Effector CD4-positive, alpha-beta T cell (primary cell): ENCODE measurements around the gene ACTL7B.
"Not testable (repeated sequence)": the region's sequence is repeated elsewhere in the genome, so short reads cannot be mapped to it uniquely, and the experiment has no call there.

Experiments used
- DNase-seq: peaks from one replicate; pipeline ENCODE4 v3.0.0-alpha.2; 2020

Gene ACTL7B

DNA sequence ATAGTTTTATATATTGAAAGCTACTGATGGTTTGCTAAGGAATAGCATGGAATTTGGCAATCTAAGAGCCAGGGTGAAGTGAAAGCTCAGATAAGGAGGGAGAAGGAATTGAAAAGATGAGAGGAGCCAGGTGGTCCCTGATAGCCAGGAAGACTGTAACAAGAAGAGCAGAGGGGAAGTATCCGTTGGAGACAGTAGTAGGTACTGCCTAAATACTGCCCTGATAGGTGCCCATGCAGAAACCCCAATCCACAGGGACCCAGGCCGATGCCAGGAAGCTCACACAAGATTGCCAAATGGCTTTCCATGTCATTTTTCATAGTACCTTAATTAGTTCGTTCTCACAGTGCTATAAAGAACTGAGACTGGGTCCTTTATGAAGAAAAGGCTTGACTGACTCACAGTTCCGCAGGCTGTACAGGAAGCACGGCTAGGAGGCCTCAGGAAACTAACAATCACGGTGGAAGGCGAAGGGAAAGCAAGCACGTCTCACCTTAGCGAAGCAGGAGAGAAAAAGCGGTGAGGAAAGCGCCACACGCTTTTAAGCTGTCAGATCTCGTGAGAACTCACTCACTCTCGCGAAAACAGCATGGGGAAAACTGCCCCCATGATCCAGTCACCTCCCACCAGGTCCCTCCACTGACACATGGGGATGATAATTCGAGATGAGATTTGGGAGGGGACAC is 13.0 kb downstream of the ACTL7B start:
- no peak for DNase-seq

DNA sequence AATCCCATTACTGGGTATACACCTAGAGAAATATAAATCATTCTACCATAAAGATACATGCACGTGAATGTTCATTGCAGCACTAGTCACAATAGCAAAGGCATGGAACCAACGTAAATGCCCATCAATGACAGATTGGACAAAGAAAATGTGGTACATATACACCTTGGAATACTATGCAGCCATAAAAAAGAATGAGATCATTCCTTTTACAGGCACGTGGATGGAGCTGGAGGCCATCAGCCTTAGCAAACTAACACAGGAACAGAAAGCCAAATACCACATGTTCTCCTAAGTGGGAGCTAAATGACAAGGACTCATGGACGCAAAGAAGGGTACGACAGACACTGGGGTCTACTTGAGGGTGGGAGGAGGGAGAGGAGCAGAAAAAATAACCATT is 16.2 kb downstream of the ACTL7B start:
- not testable (repeated sequence) for DNase-seq

DNA sequence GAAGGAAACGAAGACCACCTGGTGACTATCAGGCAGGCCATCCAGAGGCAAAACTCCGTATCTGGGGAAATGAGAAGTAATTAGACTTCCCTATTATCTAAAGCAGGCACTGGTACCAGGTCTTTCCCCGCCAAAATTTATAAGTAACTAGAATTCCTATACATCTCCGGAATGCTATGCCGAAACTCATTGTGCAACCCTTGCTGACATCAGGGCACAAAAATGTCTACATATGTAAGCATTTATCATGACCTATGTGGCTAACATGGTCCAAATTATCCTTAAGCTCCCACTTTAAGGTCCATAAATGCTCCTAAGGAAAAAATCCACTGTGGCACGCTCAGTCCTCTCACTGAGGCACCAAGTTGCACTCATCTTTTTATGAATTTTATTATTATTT is 17.8 kb downstream of the ACTL7B start:
- DNase-seq, result no peak

DNA sequence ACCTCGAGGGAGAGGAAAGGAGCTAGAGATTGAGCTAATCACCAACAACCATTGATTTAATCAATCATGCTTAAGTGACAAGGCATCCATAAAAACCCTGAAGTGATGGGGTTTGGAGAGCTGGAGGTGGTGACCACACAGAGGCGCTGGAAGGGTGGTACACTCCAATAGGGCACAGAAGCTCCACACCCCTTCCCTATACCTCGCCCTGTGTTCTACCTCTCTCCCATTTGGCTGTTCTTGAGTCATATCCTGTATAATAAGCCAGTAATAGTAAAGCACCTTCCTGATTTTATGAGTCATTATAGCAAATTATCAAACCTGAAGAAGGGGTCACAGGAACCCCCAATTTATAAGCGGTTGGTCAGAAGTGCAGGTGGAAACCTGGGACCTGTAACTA is 18.3 kb downstream of the ACTL7B start:
- DNase-seq, result no peak

DNA sequence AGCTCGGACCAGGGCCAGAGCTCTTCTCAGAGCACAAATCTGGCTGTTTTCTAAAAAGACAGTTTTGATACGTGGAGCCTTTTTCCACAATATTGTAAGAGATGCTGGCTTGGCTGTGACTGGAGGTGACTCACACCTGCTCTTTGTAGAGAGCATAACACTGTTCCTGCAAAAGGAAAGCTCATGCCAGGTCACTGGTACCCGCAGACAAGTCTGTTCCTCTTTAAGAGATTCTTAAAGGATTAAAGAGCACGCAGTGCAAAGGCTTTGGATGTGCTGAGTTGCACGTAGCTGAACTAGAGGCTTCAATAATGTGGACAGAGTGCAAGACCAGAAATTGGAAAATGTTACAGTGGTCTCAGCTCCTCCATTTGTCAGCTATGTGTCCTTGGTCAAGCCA is 19.0 kb downstream of the ACTL7B start:
- no peak for DNase-seq

DNA sequence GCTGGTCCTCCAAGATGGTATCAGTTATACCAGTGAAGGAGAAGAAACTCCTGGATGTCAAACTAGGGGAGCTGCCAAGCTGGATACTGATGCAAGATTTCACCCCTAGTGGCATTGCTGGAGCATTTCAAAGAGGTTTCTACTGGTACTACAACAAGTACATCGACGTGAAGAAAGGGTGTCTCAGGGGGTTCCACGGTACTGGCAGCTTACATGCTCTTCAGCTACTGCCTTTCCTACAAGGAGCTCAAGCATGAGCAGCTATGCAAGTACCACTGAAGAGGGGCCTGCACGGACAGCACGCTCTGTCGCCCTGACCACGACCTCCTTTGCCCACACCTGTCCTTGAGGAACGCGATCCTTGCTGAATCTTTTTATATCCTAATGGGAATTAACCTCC is 19.5 kb downstream of the ACTL7B start:
- DNase-seq, result no peak

DNA sequence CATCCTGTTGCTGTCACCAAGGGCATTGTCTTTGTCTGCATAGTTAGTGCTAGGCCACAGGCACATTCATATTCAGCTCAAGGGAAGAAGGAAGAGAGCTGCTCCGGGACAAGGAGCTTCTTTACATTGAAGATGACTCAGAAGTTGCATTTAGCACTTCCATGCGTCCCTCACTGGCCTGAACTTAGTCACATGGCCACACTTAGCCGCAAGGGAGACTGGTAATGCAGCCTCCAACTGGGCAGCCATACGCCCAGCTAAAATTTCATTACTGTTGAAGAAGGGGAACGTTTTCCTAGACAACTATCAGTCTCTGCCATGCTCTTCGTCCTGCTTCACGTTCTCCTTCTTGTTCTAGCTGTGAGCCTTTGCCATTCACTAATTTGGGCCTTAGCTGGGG is 20.0 kb downstream of the ACTL7B start:
- DNase-seq, result no peak

DNA sequence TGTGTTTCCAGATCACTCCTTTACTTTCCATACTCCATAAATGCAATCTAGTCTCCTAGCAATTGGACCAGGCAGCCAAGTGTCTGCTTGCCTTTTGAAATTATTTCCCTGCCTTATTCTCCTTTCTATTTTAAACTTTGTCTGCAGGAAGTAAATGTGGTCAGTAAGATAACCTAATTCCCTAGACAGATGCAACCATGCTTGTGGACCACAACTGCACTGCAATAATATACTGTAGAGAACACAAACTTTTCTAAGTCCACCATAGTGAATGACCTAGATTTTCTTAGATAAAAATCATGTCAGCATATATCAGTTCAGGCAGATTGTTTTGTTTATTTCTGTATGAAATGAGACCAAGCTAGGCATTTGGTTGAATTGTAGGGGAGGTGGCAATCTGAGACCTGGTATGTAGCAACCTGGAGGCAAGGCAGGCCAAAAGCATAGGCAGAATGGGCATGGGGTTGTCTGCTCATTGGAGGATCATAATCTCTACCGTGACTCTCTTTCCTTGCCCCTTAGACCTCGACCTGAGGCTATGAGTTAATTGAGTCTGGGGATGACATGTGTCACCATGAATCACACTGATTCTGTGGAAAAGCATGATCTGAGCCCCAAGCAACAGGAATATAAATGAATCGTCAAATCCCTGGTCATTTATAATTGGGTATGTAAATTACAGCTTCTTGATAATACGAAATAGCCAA is 20.7 kb downstream of the ACTL7B start:
- DNase-seq, result no peak

DNA sequence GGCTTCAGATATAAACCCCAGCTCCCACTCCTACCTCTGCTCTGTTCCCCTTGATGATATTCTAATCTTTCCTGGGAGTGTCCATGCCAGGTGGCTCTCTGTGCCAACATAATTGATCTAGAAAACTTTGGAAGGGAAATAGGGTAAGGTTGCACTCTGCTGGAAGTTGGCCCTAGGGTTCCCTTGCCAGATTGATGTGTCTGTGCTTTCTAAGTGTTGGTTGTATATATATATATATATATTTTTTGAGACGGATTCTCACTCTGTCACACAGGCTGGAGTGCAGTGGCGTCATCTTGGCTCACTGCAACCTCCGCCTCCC is 23.6 kb downstream of the ACTL7B start:
- DNase-seq, result no peak

DNA sequence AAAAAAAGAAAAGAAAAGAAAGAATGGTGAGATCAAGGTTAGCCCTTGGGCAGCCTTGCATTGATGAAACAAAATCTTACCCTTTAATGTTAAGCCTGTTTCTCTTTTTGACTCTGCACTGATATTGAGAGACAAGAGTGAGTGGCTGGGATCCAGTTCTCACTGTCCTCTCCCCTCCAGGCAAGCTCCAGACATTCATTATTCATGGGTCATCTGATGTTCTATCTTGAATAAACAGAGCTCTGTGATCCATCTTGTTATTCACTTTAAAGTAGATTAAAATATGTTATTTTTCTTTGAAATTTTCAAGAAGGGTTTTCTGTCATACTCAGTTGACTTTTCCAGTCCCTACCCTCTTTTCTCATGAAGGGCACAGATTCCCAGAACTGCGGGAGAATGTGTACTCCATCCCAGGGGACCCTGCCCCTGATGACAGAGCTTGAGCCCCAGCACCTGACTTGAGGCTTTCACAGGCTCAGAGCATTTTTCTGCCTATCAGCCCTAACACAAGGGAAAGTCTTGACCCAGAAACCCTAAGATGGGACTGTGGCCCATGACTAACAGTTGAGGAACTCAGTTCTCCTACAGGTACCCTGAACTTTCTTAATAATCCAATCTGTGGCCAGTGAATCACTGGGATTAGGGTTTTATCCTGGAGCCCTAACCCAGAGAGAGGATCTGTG is 24.1 kb downstream of the ACTL7B start:
- DNase-seq, result no peak

DNA sequence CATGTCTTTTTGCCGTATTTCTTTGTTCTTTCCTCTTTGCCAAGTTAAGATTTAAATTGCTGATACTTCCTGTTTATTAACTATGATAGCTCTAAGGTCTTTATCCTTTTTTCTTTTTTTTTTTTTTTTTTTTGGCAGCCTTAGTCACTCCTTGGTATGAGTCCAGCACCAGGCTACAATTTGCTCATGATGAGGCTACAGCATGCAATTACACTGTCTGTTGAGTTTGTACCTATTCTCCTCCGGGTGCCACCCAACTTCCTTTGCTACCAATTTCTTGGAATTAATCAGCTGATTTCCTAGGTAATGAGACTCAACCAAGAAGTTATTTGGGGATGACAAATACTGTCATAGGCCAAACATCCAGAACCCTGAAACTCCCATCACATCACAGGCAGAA is 25.5 kb downstream of the ACTL7B start:
- no peak for DNase-seq

DNA sequence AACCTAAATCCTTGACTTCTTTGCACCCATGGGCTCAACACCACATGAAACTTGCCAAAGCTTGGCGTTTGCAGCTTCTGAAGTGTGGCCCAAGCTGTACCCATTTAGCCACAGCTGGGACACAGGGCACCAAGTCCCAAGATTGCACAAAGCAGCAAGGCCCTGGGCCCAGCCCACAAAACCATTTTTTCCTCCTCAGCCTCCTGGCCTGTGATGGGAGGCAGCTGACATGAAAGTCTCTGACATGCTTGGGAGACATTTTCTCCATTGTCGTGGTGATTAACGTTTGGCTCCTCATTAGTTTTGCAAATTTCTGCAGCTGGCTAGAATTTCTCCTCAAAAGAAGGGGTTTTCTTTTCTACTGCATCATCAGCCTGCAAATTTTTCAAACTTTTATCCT is 32.0 kb downstream of the ACTL7B start:
- DNase-seq, result no peak

DNA sequence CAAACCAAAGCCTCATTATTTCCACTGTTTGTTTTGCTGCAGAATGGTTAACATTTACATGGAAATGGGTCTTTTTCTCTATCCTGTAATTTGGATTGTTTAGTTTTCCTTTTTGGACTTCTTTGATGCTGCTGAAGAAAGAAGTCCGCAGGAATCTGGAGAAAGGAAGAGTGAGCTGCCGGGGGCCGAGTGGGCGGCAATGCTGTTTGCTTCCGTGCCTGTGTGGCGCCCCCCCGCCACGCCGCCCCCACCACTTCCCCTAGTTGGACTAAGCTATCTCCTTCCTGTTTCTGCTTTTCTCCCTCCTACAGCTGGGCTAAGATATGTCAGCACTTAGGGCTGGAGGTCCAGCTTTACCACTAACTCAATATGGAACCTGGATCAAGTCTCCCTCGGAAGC is 39.7 kb downstream of the ACTL7B start:
- DNase-seq, result no peak

DNA sequence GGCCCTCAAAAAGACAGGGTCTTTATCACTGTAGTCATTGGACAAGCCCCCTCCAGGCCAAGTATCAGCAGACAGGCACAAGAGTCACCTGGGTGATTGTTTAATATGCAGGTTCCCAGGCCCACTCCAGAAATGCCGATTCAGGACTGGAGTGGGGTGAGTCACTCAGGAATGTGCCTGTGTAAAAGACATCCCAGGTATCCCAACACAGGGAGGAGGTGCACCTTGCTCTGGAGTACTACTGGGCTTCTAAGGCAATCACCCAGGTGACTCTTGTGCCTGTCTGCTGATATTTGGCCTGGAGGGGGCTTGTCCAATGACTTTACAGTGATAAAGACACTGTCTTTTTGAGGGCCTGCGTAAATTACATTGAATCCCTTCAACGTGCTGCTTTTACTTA is 40.6 kb downstream of the ACTL7B start:
- no peak for DNase-seq

DNA sequence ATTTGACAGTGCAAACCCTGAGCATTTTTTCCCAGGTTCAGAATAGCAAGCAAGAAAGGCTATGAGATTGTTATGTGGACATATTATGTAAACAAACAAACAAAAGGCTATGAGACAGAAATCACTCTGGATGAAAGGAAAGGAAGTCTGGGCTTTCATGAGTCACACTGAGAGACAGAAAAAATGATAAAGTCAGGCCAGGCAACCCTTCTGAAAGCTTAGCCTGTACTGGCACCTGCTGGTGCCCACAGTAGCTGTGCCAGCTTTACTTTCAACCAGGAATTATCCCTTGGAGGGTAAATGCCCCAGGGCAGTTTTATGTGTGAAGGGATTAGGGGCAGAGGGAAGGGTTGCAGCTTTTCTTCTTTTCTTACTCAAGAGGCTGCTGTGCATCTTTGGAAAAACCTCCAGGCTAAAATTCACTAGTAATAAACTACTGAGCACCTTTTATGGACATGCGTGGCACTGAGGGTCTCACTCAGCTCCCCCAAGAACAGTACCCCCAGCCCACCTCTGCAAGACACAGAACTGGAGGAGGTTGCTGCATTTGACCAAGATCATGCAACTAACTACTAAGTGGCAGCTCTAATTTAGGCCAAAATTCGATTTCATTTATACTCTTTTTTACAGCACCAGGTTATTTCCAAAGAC is 41.7 kb downstream of the ACTL7B start:
- no peak for DNase-seq

DNA sequence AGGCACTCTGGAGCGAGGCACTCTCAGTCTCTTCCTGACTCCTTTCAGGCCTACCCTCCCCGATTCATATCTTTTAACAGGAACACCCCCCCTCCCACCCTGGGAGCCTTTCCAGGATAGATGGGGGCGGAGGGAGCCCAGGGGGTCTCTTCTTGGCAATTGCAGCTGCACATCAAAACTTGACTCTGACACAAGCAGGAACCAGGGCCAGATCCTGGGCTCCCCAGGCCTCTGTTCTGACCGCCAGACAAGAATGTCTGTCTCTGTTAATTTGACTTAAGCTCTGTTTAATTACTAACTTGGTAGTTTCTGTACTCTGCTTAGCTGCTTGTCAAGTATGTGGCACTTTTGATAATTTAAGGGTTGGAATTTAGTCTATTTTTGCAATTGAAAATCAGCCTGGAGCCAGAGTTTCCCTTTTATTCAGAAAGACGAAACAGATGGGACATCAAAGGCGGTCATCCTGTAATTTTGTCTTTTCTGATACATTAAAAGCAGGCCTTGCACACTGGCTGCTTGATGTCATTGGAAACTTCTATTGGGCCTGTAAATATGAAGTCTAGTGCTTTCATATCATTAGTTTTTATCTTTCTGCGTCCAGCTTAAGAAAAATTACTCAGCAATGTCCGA is 43.3 kb downstream of the ACTL7B start:
- no peak for DNase-seq

DNA sequence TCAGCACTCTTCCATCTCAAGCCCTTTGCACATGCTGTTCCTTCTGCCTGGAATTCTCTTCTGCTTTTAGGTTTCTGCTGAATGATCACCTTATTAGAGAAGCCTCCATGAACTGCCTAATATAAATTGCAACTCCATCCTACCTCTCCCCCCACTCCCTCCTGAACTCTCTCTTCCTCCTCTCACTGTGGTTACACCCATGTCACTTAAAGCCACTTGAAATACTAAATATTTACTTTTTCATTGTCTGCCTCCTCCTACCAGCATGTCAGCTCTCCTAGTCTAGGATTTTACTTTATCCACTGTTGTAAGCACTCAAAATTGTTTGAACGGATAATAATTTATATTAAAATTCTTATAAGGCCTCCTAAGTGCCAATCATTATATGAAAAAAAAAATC is 43.8 kb downstream of the ACTL7B start:
- no peak for DNase-seq

DNA sequence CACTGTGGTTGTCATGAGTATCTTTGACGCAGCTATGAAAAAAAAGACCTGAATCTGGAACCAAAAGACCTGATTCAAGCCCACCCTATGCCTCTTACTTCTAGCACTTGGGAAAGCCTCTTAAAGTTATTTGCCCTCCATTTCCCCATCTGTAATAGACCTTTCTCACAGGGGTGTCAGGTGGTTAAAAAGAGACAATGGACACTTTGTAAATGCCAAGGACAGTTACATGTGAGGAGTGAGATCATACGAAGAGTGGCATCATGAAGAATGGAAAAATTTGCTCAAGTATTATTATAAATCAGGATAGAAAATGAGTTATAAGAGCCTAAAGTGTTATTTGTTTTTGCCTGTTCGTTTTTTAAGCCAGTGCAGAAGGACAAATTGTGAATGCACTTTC is 46.5 kb downstream of the ACTL7B start:
- no peak for DNase-seq
